LNCaP clone FGC (cell line): ENCODE results near the gene CDK6.
"Not testable (repeated sequence)": the region's sequence is repeated elsewhere in the genome, so short reads cannot be mapped to it uniquely, and the experiment has no call there.

Experiments
- DNase-seq: peaks from one replicate; pipeline ENCODE4 v3.0.0-alpha.2; 2011; ENCODE audit warnings: low read depth
- H3K4me3 ChIP-seq: 2 replicates; pipeline ENCODE4 v1.5.1; 2011; ENCODE audit warnings: mild to moderate bottlenecking, low read depth, low read length, control low read depth
- CTCF ChIP-seq: IDR thresholded peaks from 2 replicates; pipeline ENCODE4 v1.5.1; 2012; ENCODE audit warnings: mild to moderate bottlenecking; ENCODE audit not compliant: control insufficient read depth, insufficient read depth; ENCODE audit errors: extremely low read depth

Gene CDK6

DNA sequence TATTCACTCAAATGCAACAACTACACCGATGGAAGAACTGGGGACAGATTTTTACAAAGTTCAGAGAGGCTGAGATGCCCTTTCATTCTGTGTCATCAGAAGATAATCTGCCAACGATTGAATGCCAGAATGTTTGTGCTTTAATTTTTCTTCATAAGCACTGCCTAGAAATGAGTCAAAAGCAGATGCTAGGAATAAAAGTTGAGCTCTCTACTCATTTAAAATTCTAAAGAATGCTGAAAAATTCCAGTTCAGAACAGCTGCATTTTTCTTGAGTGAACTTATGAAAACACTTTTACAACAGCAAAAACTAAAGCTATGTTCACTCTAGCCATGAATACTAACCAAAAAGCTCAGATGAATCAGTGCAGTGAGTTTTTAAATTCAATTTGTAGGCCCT lies 223.9 kb downstream of the CDK6 start:
- no peak for TF ChIP-seq CTCF
- H3K4me3 ChIP-seq: no peak overlapping the region
- DNase-seq: no peak

DNA sequence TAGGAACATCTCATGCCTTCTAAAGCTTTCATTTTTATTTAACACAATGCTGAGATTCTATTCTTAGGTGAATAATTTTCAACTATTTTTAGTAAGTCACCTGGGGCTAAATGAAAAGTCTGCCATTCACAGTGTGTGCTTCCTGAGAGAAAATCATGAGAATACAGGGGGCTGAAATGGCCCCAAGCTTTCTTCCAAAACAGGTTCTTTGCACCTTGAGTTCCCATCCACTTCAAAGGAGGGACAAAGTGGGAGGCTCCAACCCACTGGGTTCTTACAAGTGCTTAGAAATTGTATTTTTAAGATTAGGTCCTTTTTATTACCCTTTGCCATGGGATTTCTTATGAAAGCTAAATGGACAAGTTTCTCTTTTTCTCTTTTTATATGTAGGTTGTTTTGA lies 224.6 kb downstream of the CDK6 start:
- TF ChIP-seq CTCF: no peak
- DNase-seq: no peak

GRCh38 chr7:92609921-92610518 lies 226.4 kb downstream of the CDK6 start:
- no peak for DNase-seq
- H3K4me3 ChIP-seq: no peak overlapping the region
- TF ChIP-seq CTCF: peak; percentile 54

More for the DNA sequence above, 224.6 kb downstream of the CDK6 start:
- H3K4me3 ChIP-seq: no peak overlapping the region

- no peak overlapping the region for H3K4me3 ChIP-seq
- no peak for TF ChIP-seq CTCF
Observed at GRCh38 chr7:92608380-92609322, 227.7 kb downstream of the CDK6 start.

DNA sequence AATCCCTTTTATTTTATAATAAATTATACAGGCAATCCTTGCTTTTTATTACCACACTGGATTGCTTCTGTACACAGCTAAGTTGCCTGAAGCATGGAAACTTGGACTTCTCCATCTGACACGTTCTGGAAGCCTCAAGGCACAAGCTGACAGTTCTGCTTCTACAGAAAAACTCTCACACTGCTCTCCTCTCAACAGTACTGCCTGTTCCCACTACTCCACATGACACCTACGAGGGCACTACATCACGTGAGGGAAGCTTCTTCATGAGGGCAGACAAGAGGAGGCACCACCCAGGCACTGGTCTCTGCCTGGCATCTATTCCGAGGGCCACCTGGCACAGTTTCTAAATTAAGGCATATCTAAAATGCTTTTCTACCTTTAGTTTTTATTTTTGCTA lies 229.4 kb downstream of the CDK6 start:
- no peak overlapping the region for H3K4me3 ChIP-seq
- DNase-seq: no peak
- TF ChIP-seq CTCF: no peak

More at GRCh38 chr7:92608380-92609322, 227.7 kb downstream of the CDK6 start:
- no peak for DNase-seq

DNA sequence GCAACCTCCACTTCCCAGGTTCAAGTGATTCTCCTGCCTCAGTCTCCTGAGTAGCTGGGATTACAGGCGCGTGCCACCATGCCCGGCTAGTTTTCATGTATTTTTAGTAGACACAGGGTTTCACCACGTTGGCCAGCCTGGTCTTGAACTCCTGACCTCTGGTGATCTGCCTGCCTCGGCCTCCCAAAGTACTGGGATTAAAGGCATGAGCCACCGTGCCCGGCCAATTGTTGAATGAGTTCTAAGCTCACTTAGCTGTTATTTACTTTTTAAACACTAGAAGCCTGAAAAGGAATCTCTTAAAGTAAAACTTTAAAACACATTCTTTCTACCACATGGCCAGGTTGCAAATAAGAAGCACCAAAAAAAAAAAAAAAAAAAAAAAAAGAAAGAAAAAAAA lies 231.9 kb downstream of the CDK6 start:
- H3K4me3 ChIP-seq, DNase-seq: not testable (repeated sequence)

DNA sequence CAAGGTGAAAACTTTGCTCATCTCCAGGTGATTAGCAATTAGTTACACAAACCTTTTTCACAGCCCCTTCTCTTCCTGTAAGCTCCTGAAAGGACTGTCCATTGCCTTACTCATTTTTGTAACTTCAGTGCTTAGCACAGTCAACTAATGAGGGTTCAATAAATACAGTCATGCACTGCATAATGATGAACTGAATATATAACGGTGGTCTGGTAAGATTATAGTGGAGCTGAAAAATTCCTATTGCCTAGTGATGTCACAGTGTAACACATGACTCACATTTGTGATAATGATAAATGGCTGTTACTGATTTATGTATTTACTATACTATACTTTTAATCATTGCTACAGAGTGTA lies 233.3 kb downstream of the CDK6 start:
- no peak for TF ChIP-seq CTCF
- H3K4me3 ChIP-seq: no peak overlapping the region
- DNase-seq: no peak
